K562 treated with DMSO at 1 percent for 12 hours (cell line): ENCODE measurements around the gene LEFTY2. TPM values are rescaled to one million over a fixed set of nuclear protein-coding genes. Genes with fewer than 3 reads are reported as not detected.

Experiments used
- total RNA-seq: library from RNA; unstranded; fragments of 300-600 nt; gene quantifications from 2 replicates; pipeline ENCODE4 v1.2.3, GENCODE V29; 2022; ENCODE audit not compliant: insufficient read depth

LEFTY2 gene
- total RNA-seq, result 0.41 TPM in 1 of 2 replicates, not detected in the other

GRCh38 chr1:225941187-225941941 is at the start of gene LEFTY2:
LEFTY2 (minus strand) TSS chr1:225941220; CDS start chr1:225941140, 80 bp downstream.

DNA sequence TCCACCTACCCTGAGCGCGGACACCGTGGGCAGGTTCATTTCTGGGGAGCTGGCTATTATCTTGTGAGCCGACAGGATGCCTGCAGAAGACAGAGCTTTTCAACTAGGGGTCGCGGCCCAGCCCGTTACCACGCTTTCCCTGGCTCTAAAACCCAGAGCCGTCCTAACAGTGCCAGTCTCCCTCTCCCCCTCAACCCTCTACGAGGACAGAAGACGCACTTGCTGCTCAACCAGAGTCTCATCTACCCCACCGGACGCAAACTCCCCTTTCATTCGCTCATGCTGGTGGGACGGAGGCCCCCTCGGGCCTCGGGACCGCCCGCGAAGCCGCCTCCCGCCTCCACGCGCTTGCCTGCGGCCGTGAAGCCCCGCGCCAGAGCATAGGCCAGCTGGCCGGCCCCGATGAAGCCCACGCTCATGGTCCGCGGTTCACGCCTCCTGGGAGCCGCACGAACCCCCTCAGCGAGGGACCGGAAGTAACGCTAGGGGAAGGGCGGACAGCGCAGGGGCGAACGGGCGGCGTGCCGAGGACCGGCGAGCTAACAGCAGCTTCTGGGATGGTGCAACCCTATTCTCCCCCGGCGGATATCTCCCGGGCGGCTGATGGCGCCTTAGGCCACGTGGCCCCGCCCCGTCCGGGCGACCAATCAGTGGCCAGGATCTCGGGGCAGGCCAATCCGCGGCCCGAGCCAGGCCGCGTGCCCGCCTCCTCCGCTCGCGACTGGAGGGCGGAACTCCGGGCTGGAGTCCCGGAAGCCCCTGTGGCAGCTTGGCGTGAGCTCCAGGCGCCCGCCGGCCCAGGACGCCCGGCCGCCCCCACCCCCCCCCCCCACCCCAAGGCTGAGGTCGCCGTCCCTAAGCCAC is 17.1 kb downstream of the LEFTY2 start, which contains the start of gene PYCR2:
Gene PYCR2 (minus strand): TSS at position 559 of the 864 bp plus-strand sequence. CDS start 140 bp downstream, at position 419.

DNA sequence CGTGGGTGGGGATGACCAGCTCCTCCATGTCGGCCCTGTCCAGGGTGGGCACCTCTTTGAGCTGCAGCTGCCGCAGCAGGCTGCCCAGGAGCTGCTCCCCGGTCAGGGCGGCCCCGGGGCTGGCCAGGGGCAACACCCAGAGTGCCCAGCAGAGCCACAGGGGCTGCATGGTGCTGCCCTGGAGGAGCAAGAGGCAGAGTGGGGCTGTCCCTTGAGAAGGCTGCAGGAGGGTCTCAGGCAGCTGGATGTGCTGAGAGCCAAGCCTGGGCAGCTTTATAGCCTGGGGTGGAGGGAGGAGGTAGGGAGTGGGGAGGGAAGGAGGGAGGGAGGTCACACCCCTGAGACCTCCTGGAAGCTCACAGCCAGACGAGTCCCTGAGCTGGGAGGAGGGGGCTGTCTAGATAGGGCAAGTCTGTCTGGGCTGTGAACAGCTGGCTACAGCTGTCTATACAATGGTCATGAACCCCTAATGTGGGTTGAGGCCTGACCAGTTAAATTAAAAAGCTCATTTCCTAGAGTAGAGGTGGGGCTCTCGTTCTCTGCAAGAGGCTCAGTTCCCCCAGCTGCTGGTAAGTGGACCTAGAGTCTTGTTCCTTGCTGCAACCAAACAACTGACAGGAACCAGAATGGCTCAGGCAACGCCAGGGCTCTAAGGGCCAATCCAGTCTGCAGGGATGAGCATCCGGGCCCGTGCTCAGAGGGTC is 52.0 kb downstream of the LEFTY2 start, which contains the start of gene LEFTY1:
Gene LEFTY1 (minus strand): TSS at position 249 of the 704 bp plus-strand sequence. CDS start 80 bp downstream, at position 169.

Other genes starting within 250 kb of the LEFTY2 start
- gene SRP9, start 163.4 kb downstream of the LEFTY2 start, total RNA-seq, result 217 and 289 TPM in 2 replicates
- 41.9 and 49.0 TPM in 2 replicates for gene EPHX1, start 131.1 kb downstream of the LEFTY2 start, total RNA-seq
- 10.8 and 40.2 TPM in 2 replicates for gene TMEM63A, start 58.8 kb downstream of the LEFTY2 start, total RNA-seq
- gene LEFTY1, start 52.1 kb downstream of the LEFTY2 start, total RNA-seq, result not detected in 2 replicates
- 185 and 200 TPM in 2 replicates for gene PYCR2, start 17.0 kb downstream of the LEFTY2 start, total RNA-seq
- gene SDE2, start 58.1 kb upstream of the LEFTY2 start, total RNA-seq, result 9.6 and 19.2 TPM in 2 replicates
- 557 and 703 TPM in 2 replicates for gene H3-3A, start 121.5 kb upstream of the LEFTY2 start, total RNA-seq
- 17.6 and 37.1 TPM in 2 replicates for gene ACBD3, start 245.5 kb upstream of the LEFTY2 start, total RNA-seq